Fibroblast of the aortic adventitia (primary cell): Measurements from ENCODE around the gene FAM156A. TPM values are rescaled to one million over a fixed set of nuclear protein-coding genes. Genes with fewer than 3 reads are reported as not detected.
"Not testable (repeated sequence)": the region's sequence is repeated elsewhere in the genome, so short reads cannot be mapped to it uniquely, and the experiment has no call there.

Experiments used
- DNase-seq: peaks from one replicate; pipeline ENCODE4 v3.0.0-alpha.2; 2010; ENCODE audit warnings: low read depth
- H3K4me3 ChIP-seq: 2 replicates; pipeline ENCODE4 v1.5.1; 2011; ENCODE audit warnings: low read depth, mild to moderate bottlenecking, control low read depth, low read length, moderate library complexity
- CTCF ChIP-seq: IDR thresholded peaks from 2 replicates; pipeline ENCODE4 v1.5.1; 2011; ENCODE audit warnings: mild to moderate bottlenecking, low read length, control low read depth, inconsistent platforms; ENCODE audit not compliant: insufficient read depth
- total RNA-seq: library from RNA; depleted of rRNA; stranded (reverse); fragments of >200 nt; gene quantifications from 2 replicates; pipeline ENCODE4 v1.2.3, GENCODE V29; 2012; ENCODE audit warnings: low replicate concordance

FAM156A gene
- total RNA-seq, 1 donor: 9.8 TPM

DNA sequence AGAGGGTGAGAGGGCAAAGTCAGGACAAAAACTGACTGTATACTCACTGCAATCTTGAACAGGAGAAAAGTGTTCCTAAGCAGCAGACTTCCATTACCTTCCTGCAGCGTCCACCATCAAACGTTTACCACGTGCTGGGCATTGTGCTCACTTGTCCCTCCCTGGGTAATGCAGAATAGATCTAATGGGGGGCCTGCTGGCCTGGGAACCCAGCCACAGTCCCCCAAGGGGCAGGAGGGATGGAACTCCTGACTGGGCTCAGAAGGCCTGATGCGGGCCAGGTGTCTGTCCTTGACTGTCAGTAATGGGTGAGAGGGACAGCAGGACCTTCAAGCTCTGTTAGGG, 37.6 kb upstream of the FAM156A start:
- no peak for TF ChIP-seq CTCF
- DNase-seq: no peak
- H3K4me3 ChIP-seq: peak overlapping the region; percentile 79

GRCh38 chrX:52995135-52995986, 37.0 kb upstream of the FAM156A start:
- TF ChIP-seq CTCF: peak; percentile 73
- peak; percentile 95 for DNase-seq
- H3K4me3 ChIP-seq: peak overlapping the region; percentile 79

DNA sequence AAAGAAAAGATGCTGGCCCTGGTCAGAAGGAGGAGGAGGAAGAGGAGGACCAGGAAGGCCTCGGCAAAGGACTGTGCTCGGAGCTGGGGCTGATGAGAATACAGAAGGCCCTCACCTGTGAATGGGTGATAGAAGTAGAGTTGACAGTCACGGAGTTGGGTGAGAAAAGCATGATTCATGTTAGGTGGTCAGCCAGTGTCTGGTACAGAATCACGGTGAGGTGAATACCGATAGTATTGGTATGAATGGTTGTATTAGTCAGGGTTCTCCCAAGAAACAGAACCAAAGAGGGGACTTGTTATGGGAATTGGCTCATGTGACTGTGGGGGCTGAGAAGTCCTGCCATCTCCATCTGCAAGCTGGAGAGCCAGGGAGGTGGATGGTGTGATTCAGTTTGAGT, 32.5 kb upstream of the FAM156A start:
- no peak for DNase-seq
- no peak for TF ChIP-seq CTCF
- H3K4me3 ChIP-seq: no peak overlapping the region

- not testable (repeated sequence) for H3K4me3 ChIP-seq
- DNase-seq: peak; percentile 70
- TF ChIP-seq CTCF: peak; percentile 62
Observed at GRCh38 chrX:52990011-52990631, 31.8 kb upstream of the FAM156A start.

GRCh38 chrX:52988985-52989917, 30.9 kb upstream of the FAM156A start:
- TF ChIP-seq CTCF: no peak
- no peak overlapping the region for H3K4me3 ChIP-seq
- DNase-seq: no peak

DNA sequence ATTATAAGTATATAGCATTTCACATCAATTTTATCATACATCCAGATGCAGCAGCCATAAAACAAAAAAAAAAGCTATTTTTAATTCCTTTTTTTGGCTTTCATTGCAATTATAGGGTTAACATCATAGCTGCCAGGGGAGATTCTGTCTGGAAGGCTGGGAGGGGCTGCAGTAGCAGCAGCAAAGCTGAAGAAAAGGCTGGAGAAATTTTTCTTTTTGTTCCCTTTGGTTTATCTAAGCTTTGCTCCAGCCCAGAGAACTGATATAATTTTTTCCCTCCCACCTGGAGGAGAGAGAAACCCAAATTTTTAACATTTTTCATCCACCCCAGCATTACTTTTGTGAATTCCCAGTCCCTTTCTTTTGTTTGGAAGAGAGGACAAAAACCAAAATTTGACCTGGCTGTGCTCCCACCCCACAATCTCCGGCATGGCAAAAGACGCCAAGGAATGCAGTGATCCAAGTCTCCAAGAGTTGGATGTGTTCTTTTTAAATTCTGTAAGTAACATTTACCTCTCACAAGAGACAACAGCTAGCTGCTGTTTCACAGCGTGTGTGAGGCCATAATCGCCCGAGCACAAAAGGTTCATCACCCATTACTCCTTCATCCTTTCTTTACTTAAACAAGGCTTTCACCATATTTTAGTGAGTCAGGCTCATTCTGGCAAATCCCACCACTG, 25.1 kb upstream of the FAM156A start:
- no peak for TF ChIP-seq CTCF
- H3K4me3 ChIP-seq: peak overlapping the region; percentile 34
- DNase-seq: peak; percentile 68
